ENCODE results near the gene GABBR1.

The GABBR1 gene

DNA sequence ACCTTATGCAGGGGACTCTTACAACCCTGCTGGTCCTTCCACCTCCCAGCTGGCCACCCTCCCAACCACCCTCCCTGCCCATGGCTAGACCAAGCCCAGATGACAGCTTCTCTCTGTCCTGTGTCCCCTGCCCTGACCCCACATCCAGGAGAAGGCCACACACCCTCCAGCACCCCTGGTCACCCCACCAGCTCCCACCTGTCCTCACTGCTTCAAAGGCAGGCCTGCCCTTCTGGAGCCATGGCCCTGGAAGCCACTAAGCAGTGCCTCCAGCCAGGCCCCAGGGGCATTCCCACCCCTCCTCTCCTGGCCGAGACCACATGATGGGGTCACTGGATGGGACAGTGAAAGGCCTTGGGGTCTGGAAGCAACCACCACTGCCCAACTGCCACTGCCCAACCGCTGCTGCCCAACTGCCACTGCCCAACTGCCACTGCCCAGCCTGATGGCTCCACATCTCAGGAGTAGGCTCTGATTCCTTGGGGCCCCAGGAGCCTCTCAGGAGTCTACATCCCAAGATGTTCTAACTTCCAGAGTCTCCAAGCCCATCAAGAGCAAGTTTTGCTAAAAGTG, 103.9 kb downstream of the GABBR1 start:
- no peak for DNase-seq (ENCODE audit: low spot score)
- FAIRE-seq, result no peak

DNA sequence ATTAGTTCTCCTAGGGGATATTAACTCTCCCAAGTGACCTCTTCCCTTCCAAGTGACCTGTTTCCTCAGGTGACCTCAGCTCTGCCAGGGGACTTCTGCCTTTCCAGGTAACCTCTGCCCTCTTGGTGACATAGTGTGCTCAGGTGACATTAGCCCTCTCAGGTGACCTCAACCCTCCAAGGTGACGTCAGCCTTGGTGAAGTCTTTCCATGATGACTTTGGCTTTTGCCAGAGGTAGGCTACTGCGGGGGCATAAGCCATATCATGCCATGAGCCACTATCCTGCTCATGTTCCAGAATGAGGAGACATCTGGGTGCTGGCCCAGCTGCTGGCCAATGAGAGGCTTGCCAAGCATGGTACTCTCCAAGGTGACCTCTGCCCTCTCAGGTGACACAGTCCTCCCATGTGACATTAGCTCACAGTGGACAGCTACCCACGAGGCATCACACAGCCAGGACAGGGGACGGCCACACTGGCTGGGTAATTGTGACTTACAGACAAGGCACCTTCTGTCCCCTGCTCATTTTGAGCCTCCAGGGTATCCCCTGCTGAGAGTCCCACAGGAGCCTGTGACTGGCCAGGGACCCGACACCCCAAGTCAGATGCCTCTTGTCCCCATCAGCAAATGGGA, 104.6 kb downstream of the GABBR1 start:
- no peak for FAIRE-seq
- DNase-seq (ENCODE audit: low spot score), result no peak

DNA sequence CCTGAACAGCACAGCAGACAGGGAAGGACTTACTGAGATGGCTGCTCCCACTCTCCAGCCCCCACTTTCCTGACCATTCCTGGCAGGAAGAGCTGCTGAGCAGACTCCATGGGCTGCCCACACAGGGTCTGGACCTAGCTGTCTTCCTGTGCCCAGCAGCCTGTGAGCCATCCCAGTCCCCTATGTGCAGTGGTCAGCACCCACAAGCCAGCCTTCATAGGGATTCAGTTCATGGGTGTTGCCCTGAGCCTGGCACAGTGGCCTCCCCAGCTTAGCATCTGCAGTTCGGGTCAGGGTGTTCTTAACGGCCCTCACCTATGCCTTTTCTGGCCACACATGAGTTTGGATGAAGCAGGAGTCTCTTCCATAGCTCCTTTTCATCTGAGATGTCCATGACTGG, 105.4 kb downstream of the GABBR1 start:
- no peak for DNase-seq (ENCODE audit: low spot score)
- no peak for FAIRE-seq

DNA sequence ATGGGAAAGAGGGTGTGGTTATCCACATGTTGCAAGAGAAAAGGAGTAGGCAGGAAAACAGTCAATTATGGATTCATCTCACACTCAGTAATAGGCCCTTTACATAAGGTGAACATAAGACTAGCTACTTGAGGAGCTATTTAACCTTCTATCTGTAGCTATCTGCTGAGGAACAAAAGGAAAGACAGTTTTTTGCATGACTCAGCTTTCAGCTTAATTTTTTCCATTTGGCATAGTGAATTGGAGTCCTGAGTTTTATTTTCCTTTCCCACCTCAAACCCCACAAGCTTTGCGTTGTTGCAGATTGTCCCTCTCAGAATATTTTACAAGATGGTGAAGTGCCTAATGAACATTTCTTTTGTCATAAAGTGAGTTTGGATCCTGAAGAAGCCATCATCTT, 105.9 kb downstream of the GABBR1 start:
- FAIRE-seq, result no peak

DNA sequence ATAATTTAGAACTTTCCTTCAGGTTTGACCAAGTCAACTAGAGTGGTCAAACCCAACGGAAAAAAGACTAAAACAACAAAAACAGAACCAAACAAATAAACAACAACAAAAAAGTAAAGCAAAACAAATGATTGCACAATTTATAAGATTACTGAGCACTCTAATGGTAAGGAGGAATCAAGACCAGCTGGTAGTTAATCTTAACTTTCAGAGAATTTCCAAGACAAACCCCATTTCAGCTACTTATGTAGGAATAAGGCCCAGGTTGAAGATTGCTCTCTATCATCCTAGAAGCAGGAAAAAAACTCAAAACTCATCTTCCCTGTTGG, 107.7 kb downstream of the GABBR1 start:
- no peak for FAIRE-seq
- DNase-seq (ENCODE audit: low spot score), result no peak

More for the DNA sequence above, 105.9 kb downstream of the GABBR1 start:
- no peak for DNase-seq (ENCODE audit: low spot score)

DNA sequence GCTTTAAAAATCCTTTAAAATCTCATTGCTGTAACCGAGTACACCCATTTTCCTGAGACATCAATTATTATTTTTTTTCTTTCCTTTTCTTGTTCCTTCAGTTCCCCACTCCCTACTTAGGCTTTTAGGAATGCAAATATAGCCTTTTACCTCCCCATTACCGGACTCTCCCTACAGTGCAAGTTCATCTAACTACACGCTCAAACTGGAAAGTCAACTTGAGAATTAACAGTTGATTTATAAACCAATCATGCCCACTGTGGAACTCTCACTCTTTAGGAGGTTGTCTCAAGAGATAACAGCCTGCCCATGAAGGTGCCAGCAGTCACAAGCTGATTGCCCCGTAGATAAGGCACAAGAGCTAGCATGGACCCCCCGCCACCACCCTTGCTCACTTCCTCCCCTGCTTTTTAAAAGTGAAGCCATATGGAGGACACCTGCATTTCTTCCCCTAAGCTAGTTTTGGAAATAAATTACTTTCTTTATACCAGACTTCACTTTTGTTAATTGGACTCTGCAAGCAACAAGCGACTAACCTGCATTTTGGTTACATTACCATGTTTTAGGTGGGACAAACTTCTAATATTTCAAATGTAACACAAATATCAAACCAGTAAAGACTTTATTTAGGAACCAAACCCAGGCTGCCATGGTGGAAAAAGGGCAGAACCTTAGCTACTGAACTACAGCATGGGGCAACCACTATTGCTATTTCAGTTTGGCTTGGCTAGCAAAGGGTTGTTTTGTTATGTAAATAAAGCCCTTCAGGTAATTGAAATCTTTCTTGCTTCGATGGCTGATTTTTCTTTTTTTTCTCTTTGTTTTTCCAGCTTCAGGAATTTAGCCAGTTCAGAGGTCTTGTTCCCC, 108.3 kb downstream of the GABBR1 start:
- no peak for FAIRE-seq
- no peak for DNase-seq (ENCODE audit: low spot score)

DNA sequence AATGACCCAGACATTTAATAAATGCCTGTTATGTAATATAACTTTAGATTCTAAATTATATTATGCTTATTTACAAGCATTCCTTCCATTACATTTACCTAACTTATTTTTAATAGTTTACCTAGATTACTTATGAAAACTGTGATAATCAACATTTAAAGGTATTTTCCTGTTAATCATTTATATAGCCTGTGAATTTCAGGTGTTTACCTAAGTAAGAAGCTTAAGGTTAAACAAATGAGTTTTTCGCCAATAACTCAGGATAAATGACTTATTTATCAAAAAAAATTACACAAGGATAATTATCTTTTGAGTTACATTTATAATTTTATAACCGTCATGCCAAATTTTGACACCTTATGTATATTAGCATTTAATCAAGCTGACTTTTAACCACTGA, 108.9 kb downstream of the GABBR1 start:
- FAIRE-seq, result no peak
- no peak for DNase-seq (ENCODE audit: low spot score)

DNA sequence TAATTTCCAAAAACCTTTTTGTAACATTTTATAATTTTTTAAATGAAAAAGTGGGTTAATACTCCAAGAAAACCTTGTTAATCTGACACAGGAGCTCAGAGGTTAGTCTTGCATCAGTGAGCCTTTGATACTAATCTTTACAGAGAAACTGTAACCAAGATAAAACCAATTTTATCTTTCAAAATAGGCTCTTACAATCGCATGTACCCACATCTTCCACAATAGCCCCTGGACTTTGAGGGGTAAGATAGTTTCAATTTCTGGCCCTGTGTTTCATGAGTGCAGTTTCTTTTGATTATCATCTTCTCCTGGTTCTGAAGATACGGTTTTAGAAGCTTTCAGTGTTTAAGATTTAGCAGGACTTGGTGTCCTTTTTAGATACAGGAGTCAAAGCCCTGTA, 110.8 kb downstream of the GABBR1 start:
- no peak for DNase-seq (ENCODE audit: low spot score)
- FAIRE-seq, result no peak

DNA sequence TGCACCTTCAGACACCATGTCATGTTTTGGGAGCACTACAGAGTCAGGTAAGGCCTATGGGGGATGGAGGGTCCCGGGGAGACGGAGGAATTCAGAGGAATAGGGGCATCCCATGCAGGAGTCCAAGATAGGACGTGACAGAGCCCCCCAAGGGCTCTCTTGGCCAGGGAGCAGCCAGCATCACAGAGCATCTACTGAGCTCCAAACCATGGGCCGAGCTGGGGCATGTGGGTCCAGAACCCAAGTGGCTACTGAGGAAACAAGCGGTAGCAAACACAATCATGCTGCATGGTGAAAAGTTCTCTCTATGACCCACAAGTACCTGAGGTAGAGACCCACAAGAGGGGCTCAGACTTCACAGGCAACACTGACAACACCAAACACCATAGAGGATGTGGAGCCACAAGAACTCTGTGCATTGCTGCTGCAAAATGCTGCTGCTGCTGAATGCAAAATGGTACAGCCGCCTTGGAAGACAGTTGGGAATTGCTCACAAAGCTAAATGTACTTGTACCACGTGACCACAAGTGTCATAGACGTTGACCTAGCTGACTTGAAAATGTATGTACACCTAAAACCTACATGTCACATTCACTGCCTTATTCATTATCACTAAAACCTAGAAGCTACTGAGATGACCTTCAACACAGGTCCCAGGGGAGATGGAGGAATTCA, 111.8 kb downstream of the GABBR1 start:
- no peak for DNase-seq (ENCODE audit: low spot score)
- no peak for FAIRE-seq

DNA sequence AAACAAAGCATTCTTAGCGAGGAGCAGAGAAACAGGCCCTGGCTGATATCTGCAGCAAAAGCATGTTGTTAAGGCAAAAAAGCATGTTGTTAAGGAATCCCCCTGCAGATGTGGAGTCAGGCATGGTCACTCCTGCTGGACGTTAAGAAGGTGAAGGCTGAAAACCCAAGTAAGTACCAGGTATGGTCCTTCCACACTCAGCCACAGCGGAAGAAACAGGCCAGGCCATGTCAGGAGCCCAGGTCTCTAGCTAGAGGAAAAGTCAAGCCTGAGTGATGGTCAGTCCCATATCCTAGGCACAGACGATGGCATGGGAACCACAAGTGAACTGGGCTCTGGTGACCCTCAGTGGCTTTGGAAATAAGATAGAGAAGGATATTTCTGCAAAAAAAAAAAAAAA, 112.8 kb downstream of the GABBR1 start:
- FAIRE-seq (no peak), DNase-seq (ENCODE audit: low spot score) (no peak)

DNA sequence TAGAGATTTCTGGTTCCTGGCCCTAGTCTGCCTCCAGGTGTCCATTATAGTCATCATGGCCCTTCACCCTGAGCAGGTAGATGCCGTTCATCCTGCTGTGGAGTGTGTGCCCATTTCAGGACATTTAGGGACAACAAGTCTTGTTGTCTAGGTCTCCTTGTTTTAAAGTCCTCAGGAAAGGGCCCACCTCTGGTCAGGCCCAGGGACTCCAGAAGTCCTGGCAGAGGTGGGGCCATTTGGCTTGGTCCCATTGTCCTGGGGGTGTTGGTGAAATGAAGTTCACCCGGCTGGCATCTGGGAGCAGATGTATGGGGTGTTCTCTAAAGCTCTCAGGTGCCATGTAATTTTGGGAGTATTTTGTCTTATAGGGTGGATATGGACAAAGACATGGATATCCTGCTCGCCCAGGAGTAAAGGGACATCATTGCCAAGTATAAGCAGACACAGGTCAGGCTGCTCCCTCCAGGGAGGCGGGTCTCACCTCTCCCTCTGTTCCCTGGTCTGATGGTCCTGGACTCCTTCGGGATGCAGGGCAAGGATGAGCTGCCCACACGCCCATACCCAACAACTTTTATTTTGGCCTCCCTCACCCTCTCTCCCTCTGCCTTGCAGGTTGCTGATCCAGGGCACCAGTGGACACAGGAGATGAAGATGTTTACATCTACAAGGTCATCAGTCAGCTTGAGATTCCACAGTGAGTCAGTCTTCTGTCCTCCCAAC, 113.5 kb downstream of the GABBR1 start:
- DNase-seq (ENCODE audit: low spot score), result no peak
- no peak for FAIRE-seq

DNA sequence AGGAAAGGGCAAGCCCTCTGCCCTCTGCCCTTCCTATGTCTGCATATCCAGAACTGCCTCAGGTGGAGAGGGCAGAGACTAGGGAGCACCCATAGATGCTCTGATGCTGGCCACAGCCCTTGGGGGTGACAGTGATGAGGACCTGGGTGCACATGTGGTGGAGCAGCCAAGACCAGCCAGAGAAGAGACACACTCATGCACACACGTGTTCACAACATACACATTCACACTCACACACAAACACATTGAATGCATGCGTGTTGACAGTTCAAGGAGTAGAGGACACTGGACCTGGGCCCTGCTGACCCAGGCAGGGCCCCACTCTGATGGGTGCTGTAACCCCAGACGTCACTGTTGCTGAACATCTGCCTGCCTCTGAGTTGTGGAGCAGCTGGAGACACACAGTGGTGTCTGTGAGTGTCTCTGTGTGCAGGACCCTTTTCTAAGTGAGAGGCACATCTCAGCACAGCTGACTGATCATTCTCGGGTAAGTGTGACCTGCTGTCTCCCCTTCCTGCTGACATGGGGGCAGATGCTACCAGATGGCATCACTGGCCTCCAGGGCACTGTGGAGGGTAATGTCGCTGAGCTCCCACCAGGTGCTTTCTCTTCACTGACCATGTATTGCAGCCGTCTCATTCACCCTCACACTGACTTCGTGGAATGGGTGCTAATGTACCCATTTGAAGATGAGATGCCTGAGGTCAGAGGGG, 115.1 kb downstream of the GABBR1 start:
- DNase-seq (ENCODE audit: low spot score) (no peak), FAIRE-seq (no peak)

DNA sequence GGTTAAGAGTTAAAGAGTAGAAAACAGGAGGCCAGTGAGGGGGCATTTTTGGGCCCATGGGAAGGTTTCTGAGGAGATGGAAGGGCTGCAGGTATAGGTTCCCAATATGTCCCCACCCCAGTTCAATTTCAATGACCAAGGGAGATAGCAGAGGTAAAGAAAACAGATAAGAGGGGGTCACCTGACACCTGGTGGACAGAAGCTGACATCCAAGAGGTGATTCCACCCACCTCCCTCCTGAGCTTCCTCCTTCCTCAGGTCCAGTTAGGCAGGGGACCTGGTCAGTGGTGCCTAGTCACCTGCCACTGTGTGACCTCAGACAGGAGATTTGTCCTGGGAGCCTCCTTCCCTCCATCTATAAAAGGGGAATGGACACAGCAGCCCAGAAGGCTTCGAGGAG, 115.7 kb downstream of the GABBR1 start:
- DNase-seq (ENCODE audit: low spot score) (no peak), FAIRE-seq (no peak)

DNA sequence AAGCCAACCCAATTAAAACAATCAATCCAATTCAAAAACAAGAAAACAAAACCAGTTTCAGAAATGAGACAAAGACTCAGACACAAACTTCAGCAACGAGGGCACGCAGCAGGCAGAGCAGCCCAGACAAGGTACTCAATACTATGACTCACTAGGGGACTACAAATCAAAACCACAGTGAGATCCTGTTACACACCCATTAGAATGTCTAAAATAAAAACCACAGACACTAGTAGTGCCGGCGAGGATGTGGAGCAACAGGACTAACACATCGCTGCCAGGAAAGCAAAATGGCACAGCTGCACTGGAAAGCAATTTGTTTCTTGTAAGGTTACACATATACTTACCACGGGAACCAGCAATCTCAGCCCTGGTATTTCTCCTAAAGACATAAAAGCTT, 116.9 kb downstream of the GABBR1 start:
- peak; percentile 78 for FAIRE-seq
- DNase-seq (ENCODE audit: low spot score), result peak; percentile 63

DNA sequence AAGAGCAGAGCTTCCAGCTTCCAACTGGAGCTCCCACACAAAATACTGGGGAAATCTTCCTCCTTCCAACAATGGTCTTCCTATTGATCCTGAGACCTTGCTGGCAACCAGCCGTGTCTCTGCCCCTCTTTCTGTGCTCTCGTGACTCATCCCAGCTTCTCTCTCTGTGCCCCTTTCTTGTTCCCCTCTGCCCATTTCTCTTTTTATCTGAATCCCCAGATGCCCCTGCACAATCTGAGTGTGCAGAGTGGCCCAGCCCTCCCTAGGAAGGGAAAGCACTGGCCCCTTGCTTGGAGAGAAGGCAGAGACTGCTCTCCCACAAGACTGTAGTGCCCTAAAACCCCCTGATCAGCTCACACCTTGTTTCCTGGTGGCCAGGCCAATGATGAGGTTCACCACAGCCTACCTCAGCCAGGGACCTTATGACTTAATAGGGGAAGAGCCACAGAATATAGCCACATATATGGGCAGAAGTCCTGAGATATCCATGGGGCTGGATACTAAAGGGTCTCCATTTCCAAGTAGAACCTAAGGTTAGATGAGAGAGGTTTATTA, 122.2 kb downstream of the GABBR1 start:
- FAIRE-seq, result no peak

DNA sequence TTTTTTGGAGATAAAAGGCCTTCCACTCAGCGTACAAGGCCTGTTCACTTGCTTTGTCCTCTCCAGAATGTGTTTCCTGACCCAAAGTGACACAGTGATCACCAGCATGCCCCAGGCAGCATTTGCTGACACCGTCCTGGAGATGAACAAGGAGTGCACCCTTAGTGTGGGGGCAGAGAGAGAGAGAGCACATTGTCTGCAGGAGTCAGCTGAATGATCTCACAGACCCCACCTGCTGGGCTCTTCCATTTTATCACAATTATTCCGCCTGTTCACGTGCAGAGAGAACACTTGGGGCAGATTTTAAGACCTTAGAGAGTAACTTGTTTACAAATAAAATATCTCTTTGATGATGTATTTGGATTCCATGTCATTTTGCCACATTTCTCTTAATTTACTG, 122.8 kb downstream of the GABBR1 start:
- no peak for DNase-seq (ENCODE audit: low spot score)
- no peak for FAIRE-seq

More for the DNA sequence above, 122.2 kb downstream of the GABBR1 start:
- DNase-seq (ENCODE audit: low spot score), result no peak

Measured in RCC 7860 (cell line).